Naive thymus-derived CD4-positive, alpha-beta T cell (primary cell): ENCODE measurements around the gene FRMD4A. TPM values are rescaled to one million over a fixed set of nuclear protein-coding genes. Genes with fewer than 3 reads are reported as not detected.

Source experiments
- ATAC-seq: fragments of 150-1000 bp; cut with Tn5 transposase; 2 replicates; pipeline ENCODE4 v1.10.0; 2021; ENCODE audit warnings: mild to moderate bottlenecking, moderate library complexity
- CTCF ChIA-PET: fragments of 350-600 bp; sonication (Branson Sonifier 250); formaldehyde crosslinking; loops from one replicate; lab custom pipeline; 2021; ENCODE audit warnings: antibody characterized with exemption; lab: Charles Lee
- POLR2A ChIA-PET: fragments of 350-600 bp; sonication (Branson Sonifier 250); formaldehyde crosslinking; loops from one replicate; lab custom pipeline; 2021; ENCODE audit warnings: antibody characterized with exemption, inconsistent platforms; lab: Charles Lee
- DNase-seq, 9 donors: peaks; one replicate each; pipeline versions ENCODE4 v3.0.0 to v3.0.0-alpha.2; 2020 to 2022; ENCODE audit warnings: mixed read lengths in 1 of 9
- H3K27ac ChIP-seq: one replicate; pipeline ENCODE4 v1.7.0; 2013; ENCODE audit warnings: mild to moderate bottlenecking, low read depth, low read length, moderate library complexity
- H3K27me3 ChIP-seq, 2 donors: one replicate each; pipeline ENCODE4 v1.7.0; 2013; ENCODE audit warnings: low read length in 2 of 2, mild to moderate bottlenecking in 2 of 2, moderate library complexity in 2 of 2; ENCODE audit not compliant: control insufficient read depth in 2 of 2, insufficient read depth in 2 of 2
- H3K36me3 ChIP-seq, 3 experiments: 1 replicate in 2 of 3; 2 replicates in 1 of 3; pipeline ENCODE4 v1.7.0; 2013; ENCODE audit warnings: low read length in 3 of 3, mild to moderate bottlenecking in 3 of 3, moderate library complexity in 1 of 3; ENCODE audit not compliant: insufficient read depth in 3 of 3, control insufficient read depth in 2 of 3
- H3K4me1 ChIP-seq, 2 donors: one replicate each; pipeline ENCODE4 v1.7.0; 2013; ENCODE audit warnings: low read length in 2 of 2, mild to moderate bottlenecking in 2 of 2, moderate library complexity in 1 of 2; ENCODE audit not compliant: control insufficient read depth in 2 of 2, insufficient read depth in 2 of 2
- H3K4me3 ChIP-seq: 2 replicates; pipeline ENCODE4 v1.7.0; 2013; ENCODE audit warnings: mild to moderate bottlenecking, low read length
- H3K9me3 ChIP-seq, 3 experiments: 1 replicate in 2 of 3; 2 replicates in 1 of 3; pipeline ENCODE4 v1.7.0; 2013; ENCODE audit warnings: low read length in 3 of 3; ENCODE audit not compliant: control insufficient read depth in 2 of 3
- H3K27ac Mint-ChIP-seq, 9 donors: one replicate each; pipeline ENCODE4 v1.8.0; 2020 to 2022; ENCODE audit warnings: mixed read lengths in 9 of 9, mild to moderate bottlenecking in 8 of 9, moderate library complexity in 5 of 9, inconsistent platforms in 2 of 9
- H3K27me3 Mint-ChIP-seq, 5 donors: one replicate each; pipeline ENCODE4 v1.8.0; 2021 to 2022; ENCODE audit warnings: mixed read lengths in 5 of 5, mild to moderate bottlenecking in 1 of 5
- H3K36me3 Mint-ChIP-seq, 5 donors: one replicate each; pipeline ENCODE4 v1.8.0; 2020 to 2022; ENCODE audit warnings: mixed read lengths in 5 of 5, mild to moderate bottlenecking in 3 of 5, inconsistent platforms in 1 of 5
- H3K4me1 Mint-ChIP-seq, 7 donors: one replicate each; pipeline ENCODE4 v1.8.0; 2020 to 2022; ENCODE audit warnings: mixed read lengths in 7 of 7, mild to moderate bottlenecking in 3 of 7, inconsistent platforms in 1 of 7
- H3K4me3 Mint-ChIP-seq, 10 donors: one replicate each; pipeline ENCODE4 v1.8.0; 2020 to 2022; ENCODE audit warnings: mild to moderate bottlenecking in 10 of 10, mixed read lengths in 10 of 10, moderate library complexity in 6 of 10, inconsistent platforms in 2 of 10
- H3K9me3 Mint-ChIP-seq, 11 donors: one replicate each; pipeline ENCODE4 v1.8.0; 2020 to 2022; ENCODE audit warnings: mixed read lengths in 11 of 11, mild to moderate bottlenecking in 4 of 11, inconsistent platforms in 1 of 11, moderate library complexity in 1 of 11
- intact Hi-C, 2 donors: fragments of 100-400 bp; cut with micrococcal nuclease; formaldehyde crosslinking; loops; one replicate each; pipeline ENCODE4 v1.15.1; 2023
- polyA plus RNA-seq, 2 donors: library from polyadenylated mRNA; unstranded; fragments of 300-500 nt; fragmentation: Illumina TruSeq; gene quantifications; one replicate each; pipeline ENCODE4 v1.2.3, GENCODE V29; 2021
- total RNA-seq, 6 experiments: library from RNA in 5 of 6; stranded (reverse) in 5 of 6; gene quantifications; 1 replicate in 5 of 6; 2 replicates in 1 of 6; pipeline ENCODE4 v1.2.3 and lab custom pipeline; 2021 to 2026

FRMD4A gene
- total and polyA plus RNA-seq, 7 experiments from 2014 or later: 0.10 to 3.1 (median 0.62) TPM

- H3K9me3 Mint-ChIP-seq: no peaks in the 10 kb centered on the region
- CTCF ChIA-PET: no interaction called here
- ATAC-seq (no peak), DNase-seq (no peak)
- Histone ChIP-seq H3K27ac (no peak overlapping the region), H3K9me3 (no peaks in the 10 kb centered on the region), H3K4me3 (no peak overlapping the region), H3K4me1 (no peaks in the 10 kb centered on the region), H3K27me3 (peaks cover 2 to 4% of the 10 kb centered on the region in 2 donors), H3K36me3 (no peaks in the 10 kb centered on the region)
- H3K36me3 Mint-ChIP-seq: peaks cover 0 to 3% (median 0%) of the 10 kb centered on the region in 5 donors
- peaks cover 24 to 49% (median 36%) of the 10 kb centered on the region in 5 donors for H3K27me3 Mint-ChIP-seq
- H3K4me3 Mint-ChIP-seq: no peak overlapping the region
- H3K4me1 Mint-ChIP-seq: peaks cover 10 to 22% (median 20%) of the 10 kb centered on the region in 7 donors
- H3K27ac Mint-ChIP-seq: no peak overlapping the region
- POLR2A ChIA-PET: no interaction called here
- intact Hi-C loops: no loop called here
Observed at GRCh38 chr10:13703997-13704536, 626.7 kb downstream of the FRMD4A start.

DNA sequence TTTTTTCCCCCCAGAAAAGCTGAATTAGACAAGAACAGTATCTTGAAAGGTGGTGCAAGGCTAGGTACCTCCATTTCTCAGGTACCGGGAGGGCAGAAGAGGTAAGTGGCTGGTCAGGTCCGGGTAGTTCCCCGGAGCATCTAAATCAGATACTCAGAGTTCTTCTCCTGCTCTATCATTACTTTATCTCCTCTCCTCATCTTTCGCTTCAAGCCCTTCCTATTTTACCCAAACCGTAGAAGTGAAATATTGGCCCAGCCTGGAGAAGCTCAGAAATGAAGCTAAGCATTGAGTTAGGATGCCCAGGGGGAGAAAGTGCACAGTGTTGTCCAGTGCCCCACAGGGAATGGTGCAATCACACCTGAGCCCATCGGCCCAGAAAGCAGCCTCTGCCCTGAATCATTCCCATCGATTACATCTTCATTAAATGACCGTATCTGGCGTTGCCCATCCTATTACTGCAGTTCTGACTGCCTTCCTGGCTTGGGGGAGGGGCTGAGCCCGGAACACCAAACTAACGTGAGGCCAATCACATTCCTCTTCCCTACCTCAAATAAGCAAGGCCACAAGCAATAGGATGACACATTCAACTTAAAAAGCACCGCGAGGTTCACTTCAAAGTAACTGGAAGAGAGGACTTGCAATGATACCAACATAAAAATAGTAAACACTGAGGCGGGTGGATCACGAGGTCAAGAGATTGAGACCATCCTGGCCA is 627.5 kb downstream of the FRMD4A start:
- intact Hi-C loops: no loop called here
- no peak overlapping the region for H3K27ac ChIP-seq
- no peaks in the 10 kb centered on the region for H3K36me3 ChIP-seq
- ATAC-seq (no peak), DNase-seq (no peak)
- no peaks in the 10 kb centered on the region for H3K4me1 ChIP-seq
- peaks cover 24 to 46% (median 36%) of the 10 kb centered on the region in 5 donors for H3K27me3 Mint-ChIP-seq
- H3K9me3 ChIP-seq: no peaks in the 10 kb centered on the region
- H3K27me3 ChIP-seq: peaks cover under 1 to 4% of the 10 kb centered on the region in 2 donors
- no peaks in the 10 kb centered on the region for H3K9me3 Mint-ChIP-seq
- no peak overlapping the region for H3K4me3 Mint-ChIP-seq
- H3K36me3 Mint-ChIP-seq: peaks cover 0 to 3% (median 0%) of the 10 kb centered on the region in 5 donors
- ChIA-PET POLR2A (no interaction called here), CTCF (no interaction called here)
- H3K4me3 ChIP-seq: no peak overlapping the region
- H3K4me1 Mint-ChIP-seq: peaks cover 10 to 19% (median 18%) of the 10 kb centered on the region in 7 donors
- no peak overlapping the region for H3K27ac Mint-ChIP-seq

DNA sequence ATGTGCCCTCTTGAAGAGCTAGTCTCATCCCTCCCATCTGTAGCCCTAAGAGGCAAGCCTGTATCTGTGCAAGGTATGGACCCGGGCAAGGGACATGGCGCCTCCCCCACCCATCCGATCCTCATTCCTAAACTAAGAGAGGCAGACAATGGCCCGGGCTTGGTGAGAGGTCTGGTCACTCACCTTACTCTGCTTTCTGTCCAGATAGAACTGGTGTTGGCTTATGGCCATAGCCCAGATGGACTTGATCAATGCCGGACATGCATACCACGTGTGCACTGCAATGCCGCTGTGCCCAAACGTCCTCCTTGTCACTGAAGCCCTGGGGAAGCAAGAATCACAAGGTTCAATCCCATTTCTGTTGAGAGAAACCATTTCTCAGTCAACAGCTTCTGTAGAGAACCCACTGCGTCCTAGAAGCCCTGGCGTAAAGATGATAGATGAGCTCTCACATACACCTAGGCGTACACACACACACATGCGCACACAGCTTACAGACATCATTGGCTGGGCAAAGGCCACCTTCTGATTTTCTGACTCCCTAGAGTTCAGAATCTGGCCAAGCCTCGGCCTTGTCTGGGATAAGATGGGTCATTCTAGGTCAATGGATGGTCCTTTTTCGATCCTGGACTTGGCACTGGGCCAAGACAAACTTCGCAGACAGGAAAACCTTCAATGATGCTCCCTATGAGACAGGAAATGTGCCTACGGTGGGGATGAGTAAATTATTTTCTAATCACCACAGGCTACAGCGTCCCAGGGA is 629.4 kb downstream of the FRMD4A start:
- H3K4me3 Mint-ChIP-seq: no peak overlapping the region
- Histone ChIP-seq H3K4me3 (no peak overlapping the region), H3K9me3 (no peaks in the 10 kb centered on the region), H3K36me3 (no peaks in the 10 kb centered on the region), H3K4me1 (no peaks in the 10 kb centered on the region), H3K27ac (no peak overlapping the region), H3K27me3 (peaks cover 0 to 4% of the 10 kb centered on the region in 2 donors)
- intact Hi-C loops: no loop called here
- H3K4me1 Mint-ChIP-seq: peaks cover 0 to under 1% (median 0%) of the 10 kb centered on the region in 7 donors
- CTCF ChIA-PET: no interaction called here
- H3K27me3 Mint-ChIP-seq: peaks cover 16 to 30% (median 23%) of the 10 kb centered on the region in 5 donors
- peak overlapping the region in 1 of 9 donors; percentile 72 for H3K27ac Mint-ChIP-seq
- POLR2A ChIA-PET: no interaction called here
- no peak for DNase-seq
- H3K9me3 Mint-ChIP-seq: no peaks in the 10 kb centered on the region
- peaks cover 0 to 3% (median 0%) of the 10 kb centered on the region in 5 donors for H3K36me3 Mint-ChIP-seq
- no peak for ATAC-seq

DNA sequence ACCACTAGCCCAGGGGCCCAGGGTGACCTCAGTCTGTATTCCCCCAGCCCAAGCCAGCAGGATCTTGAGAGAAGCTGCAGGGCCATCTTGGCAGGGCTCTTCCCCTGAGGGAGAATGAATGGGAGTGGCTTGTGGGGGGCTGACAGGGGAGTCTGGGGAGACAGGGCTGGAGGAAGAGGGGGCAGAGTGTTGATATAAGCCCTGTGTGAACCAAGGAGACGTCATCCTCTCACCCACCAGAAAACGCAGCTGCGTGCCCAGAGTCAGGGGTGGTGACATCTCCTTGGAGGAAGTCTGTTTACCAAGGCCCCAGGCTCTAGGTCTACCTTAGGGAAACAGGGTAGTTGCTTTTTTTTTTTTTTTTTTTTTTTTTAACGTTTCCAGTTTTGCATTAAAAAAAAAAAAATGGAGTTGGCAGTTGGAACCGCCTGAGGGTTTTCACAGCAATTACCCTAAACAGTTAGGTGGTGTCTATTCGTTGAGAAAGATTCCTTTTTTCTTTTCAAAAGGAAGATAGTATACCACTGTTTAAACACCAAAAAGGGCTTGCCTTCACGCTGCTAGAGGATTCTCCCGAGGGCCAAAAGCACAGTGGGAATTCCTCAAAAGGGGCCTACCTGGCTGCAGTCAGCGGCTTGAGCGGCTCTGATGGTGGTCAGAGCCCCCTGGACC is 630.1 kb downstream of the FRMD4A start:
- ChIA-PET CTCF (no interaction called here), POLR2A (no interaction called here)
- H3K9me3 ChIP-seq: no peaks in the 10 kb centered on the region
- no peak overlapping the region for H3K27ac ChIP-seq
- intact Hi-C loops: no loop called here
- H3K4me3 ChIP-seq: no peak overlapping the region
- peak; percentile 44 for ATAC-seq
- H3K36me3 ChIP-seq: no peaks in the 10 kb centered on the region
- H3K36me3 Mint-ChIP-seq: peaks cover 0 to 3% (median 0%) of the 10 kb centered on the region in 5 donors
- H3K4me1 ChIP-seq: no peaks in the 10 kb centered on the region
- no peak overlapping the region for H3K27ac Mint-ChIP-seq
- H3K27me3 Mint-ChIP-seq: peaks cover 13 to 29% (median 18%) of the 10 kb centered on the region in 5 donors
- no peaks in the 10 kb centered on the region for H3K4me1 Mint-ChIP-seq
- H3K4me3 Mint-ChIP-seq: no peak overlapping the region
- peaks cover 0 to 2% of the 10 kb centered on the region in 2 donors for H3K27me3 ChIP-seq
- H3K9me3 Mint-ChIP-seq: no peaks in the 10 kb centered on the region
- no peak for DNase-seq

DNA sequence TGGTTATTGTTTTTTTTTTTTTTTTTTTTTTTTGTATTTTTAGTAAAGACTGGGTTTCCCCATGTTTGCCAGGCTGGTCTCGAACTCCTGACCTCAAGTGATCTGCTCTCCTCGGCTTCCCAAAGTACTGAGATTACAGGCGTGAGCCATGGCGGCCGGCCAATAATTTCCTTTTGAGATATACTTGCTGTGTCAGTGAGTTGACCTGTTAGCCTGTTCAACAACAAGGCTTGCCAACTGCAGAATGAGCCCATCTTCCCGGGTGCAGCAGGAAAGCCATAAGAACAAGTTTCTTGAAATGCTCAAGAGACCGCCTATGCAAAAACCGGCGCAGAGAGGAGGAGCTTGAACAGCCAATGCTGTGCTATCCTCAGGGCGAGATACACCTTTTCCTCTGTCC is 631.5 kb downstream of the FRMD4A start:
- no peaks in the 10 kb centered on the region for H3K4me1 ChIP-seq
- H3K27me3 Mint-ChIP-seq: peaks cover 3 to 15% (median 9%) of the 10 kb centered on the region in 5 donors
- ATAC-seq: no peak
- H3K27ac ChIP-seq: no peak overlapping the region
- H3K4me3 ChIP-seq: no peak overlapping the region
- no peaks in the 10 kb centered on the region for H3K27me3 ChIP-seq
- H3K4me1 Mint-ChIP-seq: no peaks in the 10 kb centered on the region
- no peaks in the 10 kb centered on the region for H3K9me3 Mint-ChIP-seq
- POLR2A ChIA-PET: no interaction called here
- H3K27ac Mint-ChIP-seq: no peak overlapping the region
- no peak for DNase-seq
- H3K4me3 Mint-ChIP-seq: no peak overlapping the region
- H3K36me3 ChIP-seq: no peaks in the 10 kb centered on the region
- CTCF ChIA-PET: no interaction called here
- H3K36me3 Mint-ChIP-seq: no peaks in the 10 kb centered on the region
- intact Hi-C loops: no loop called here
- no peaks in the 10 kb centered on the region for H3K9me3 ChIP-seq

- Histone ChIP-seq H3K4me1 (no peaks in the 10 kb centered on the region), H3K27ac (no peak overlapping the region), H3K36me3 (no peaks in the 10 kb centered on the region), H3K4me3 (no peak overlapping the region), H3K9me3 (no peaks in the 10 kb centered on the region), H3K27me3 (no peaks in the 10 kb centered on the region)
- ChIA-PET POLR2A (no interaction called here), CTCF (no interaction called here)
- Mint-ChIP-seq H3K27ac (no peak overlapping the region), H3K36me3 (peaks cover 0 to 4% (median 0%) of the 10 kb centered on the region in 5 donors), H3K4me1 (no peaks in the 10 kb centered on the region), H3K4me3 (no peak overlapping the region), H3K9me3 (no peaks in the 10 kb centered on the region), H3K27me3 (peaks cover under 1 to 10% (median 2%) of the 10 kb centered on the region in 5 donors)
- intact Hi-C loops: no loop called here
- DNase-seq (no peak), ATAC-seq (no peak)
Observed at GRCh38 chr10:13698217-13698616, 632.5 kb downstream of the FRMD4A start.
